Vagina (tissue), 2 donors: Measurements from ENCODE around the gene OTOGL.

ENCODE experiments used
- CTCF ChIP-seq, 3 experiments: fragments of 450-650 bp in 2 of 3; fragments of 200-600 bp in 1 of 3; sonication (generic) in 1 of 3; IDR thresholded peaks; one replicate each; pipeline ENCODE4 v1.5.1; 2017 to 2019; ENCODE audit warnings: antibody characterized with exemption in 3 of 3, mild to moderate bottlenecking in 2 of 3, moderate library complexity in 2 of 3
- POLR2A ChIP-seq, 2 donors: fragments of 450-650 bp; IDR thresholded peaks; one replicate each; pipeline ENCODE4 v1.6.1; 2017; ENCODE audit warnings: antibody characterized with exemption in 2 of 2, mild to moderate bottlenecking in 2 of 2, moderate library complexity in 2 of 2

- TF ChIP-seq CTCF (IDR thresholded peaks at IDR 0.05) (no peak), POLR2A (IDR thresholded peaks at IDR 0.05) (no peak)
Observed at GRCh38 chr12:80382254-80382653, 282.9 kb downstream of the OTOGL start.
